22Rv1 (cell line): Measurements from ENCODE around the gene ADH7.

Experiments
- CTCF ChIP-seq: fragments of 450-650 bp; IDR thresholded peaks from 2 replicates; pipeline ENCODE4 v1.5.1; 2017; ENCODE audit warnings: mild to moderate bottlenecking
- ZFX ChIP-seq: fragments of 450-650 bp; IDR thresholded peaks from 2 replicates; pipeline ENCODE4 v1.6.1; 2017; ENCODE audit warnings: antibody characterized with exemption, borderline replicate concordance

- peak; percentile 89 for TF ChIP-seq CTCF
- TF ChIP-seq ZFX: no peak
Observed at GRCh38 chr4:99405433-99406115, 29.6 kb downstream of the ADH7 start.
